CD4-positive, alpha-beta T cell (primary cell): Measurements from ENCODE around the gene ALDOC. TPM values are rescaled to one million over a fixed set of nuclear protein-coding genes. Genes with fewer than 3 reads are reported as not detected.
"Not testable (repeated sequence)": the region's sequence is repeated elsewhere in the genome, so short reads cannot be mapped to it uniquely, and the experiment has no call there.

Experiments
- ATAC-seq: fragments of 200-7000 bp; cut with Tn5 transposase; one replicate; pipeline ENCODE4 v1.10.0; 2022; ENCODE audit warnings: mild to moderate bottlenecking; ENCODE audit not compliant: poor library complexity
- CTCF ChIA-PET: fragments of 350-600 bp; sonication (Branson Sonifier 250); formaldehyde crosslinking; loops from one replicate; lab custom pipeline; 2021; ENCODE audit warnings: antibody characterized with exemption, inconsistent platforms; lab: Charles Lee
- POLR2A ChIA-PET: fragments of 350-600 bp; sonication (Branson Sonifier 250); formaldehyde crosslinking; loops from one replicate; lab custom pipeline; 2021; ENCODE audit warnings: antibody characterized with exemption, inconsistent platforms; lab: Charles Lee
- DNase-seq, 14 experiments: peaks; one replicate each; pipeline ENCODE4 v3.0.0-alpha.2; 2013 to 2020; ENCODE audit warnings: mixed read lengths in 2 of 14
- H3K27ac ChIP-seq, 2 donors: one replicate each; pipeline versions ENCODE4 v1.5.1 to v1.7.0; 2013; ENCODE audit warnings: low read length in 2 of 2, low read depth in 1 of 2, mild to moderate bottlenecking in 1 of 2
- H3K27me3 ChIP-seq, 2 experiments: 1 replicate in 1 of 2; 2 replicates in 1 of 2; pipeline versions ENCODE4 v1.6.1 to v1.7.0; 2013; ENCODE audit warnings: low read length in 2 of 2, control low read depth in 1 of 2, mild to moderate bottlenecking in 1 of 2, moderate library complexity in 1 of 2; ENCODE audit not compliant: insufficient read depth in 2 of 2, control insufficient read depth in 1 of 2
- H3K36me3 ChIP-seq: one replicate; pipeline ENCODE4 v1.6.1; 2013; ENCODE audit warnings: low read length, control low read depth; ENCODE audit not compliant: insufficient read depth
- H3K4me1 ChIP-seq: one replicate; pipeline ENCODE4 v1.6.1; 2013; ENCODE audit warnings: low read length, control low read depth; ENCODE audit not compliant: insufficient read depth
- H3K4me3 ChIP-seq: one replicate; pipeline ENCODE4 v1.5.1; 2013; ENCODE audit warnings: mild to moderate bottlenecking, low read length, moderate library complexity
- H3K9me3 ChIP-seq, 2 experiments: 1 replicate in 1 of 2; 2 replicates in 1 of 2; pipeline versions ENCODE4 v1.6.1 to v1.7.0; 2013; ENCODE audit warnings: low read length in 2 of 2, mild to moderate bottlenecking in 2 of 2, control low read depth in 1 of 2, moderate library complexity in 1 of 2; ENCODE audit not compliant: control insufficient read depth in 1 of 2, insufficient read depth in 1 of 2
- H3K27ac Mint-ChIP-seq: one replicate; pipeline ENCODE4 v1.8.0; 2020; ENCODE audit warnings: mixed read lengths
- H3K27me3 Mint-ChIP-seq: one replicate; pipeline ENCODE4 v1.8.0; 2021; ENCODE audit warnings: mixed read lengths
- H3K36me3 Mint-ChIP-seq: one replicate; pipeline ENCODE4 v1.8.0; 2021; ENCODE audit warnings: low read depth, mixed read lengths
- H3K4me1 Mint-ChIP-seq: one replicate; pipeline ENCODE4 v1.8.0; 2021; ENCODE audit warnings: low read depth, mixed read lengths
- H3K4me3 Mint-ChIP-seq: one replicate; pipeline ENCODE4 v1.8.0; 2020; ENCODE audit warnings: mild to moderate bottlenecking, mixed read lengths
- H3K9me3 Mint-ChIP-seq: one replicate; pipeline ENCODE4 v1.8.0; 2020; ENCODE audit warnings: mixed read lengths
- intact Hi-C, 2 experiments: fragments of 100-400 bp; cut with DNase I in 1 of 2; cut with micrococcal nuclease in 1 of 2; formaldehyde crosslinking; loops; one replicate each; pipeline versions ENCODE4 v1.15.1 to v1.9.0; 2023 to 2025; cut with DNase I, micrococcal nuclease
- total RNA-seq, 174 experiments: library from RNA in 2 of 174; stranded (reverse) in 2 of 174; gene quantifications; one replicate each; pipeline ENCODE4 v1.2.3 and lab custom pipeline; 2021 to 2026
- TF ChIP-seq, protein P1 (sequence below): fragments of 200-600 bp; IDR thresholded peaks from one replicate; pipeline ENCODE4 v1.8.0; 2022; ENCODE audit warnings: antibody characterized with exemption, mild to moderate bottlenecking

The ALDOC gene
- total RNA-seq, 2 experiments from 2014 or later = 21.8 to 22.7 TPM

DNA sequence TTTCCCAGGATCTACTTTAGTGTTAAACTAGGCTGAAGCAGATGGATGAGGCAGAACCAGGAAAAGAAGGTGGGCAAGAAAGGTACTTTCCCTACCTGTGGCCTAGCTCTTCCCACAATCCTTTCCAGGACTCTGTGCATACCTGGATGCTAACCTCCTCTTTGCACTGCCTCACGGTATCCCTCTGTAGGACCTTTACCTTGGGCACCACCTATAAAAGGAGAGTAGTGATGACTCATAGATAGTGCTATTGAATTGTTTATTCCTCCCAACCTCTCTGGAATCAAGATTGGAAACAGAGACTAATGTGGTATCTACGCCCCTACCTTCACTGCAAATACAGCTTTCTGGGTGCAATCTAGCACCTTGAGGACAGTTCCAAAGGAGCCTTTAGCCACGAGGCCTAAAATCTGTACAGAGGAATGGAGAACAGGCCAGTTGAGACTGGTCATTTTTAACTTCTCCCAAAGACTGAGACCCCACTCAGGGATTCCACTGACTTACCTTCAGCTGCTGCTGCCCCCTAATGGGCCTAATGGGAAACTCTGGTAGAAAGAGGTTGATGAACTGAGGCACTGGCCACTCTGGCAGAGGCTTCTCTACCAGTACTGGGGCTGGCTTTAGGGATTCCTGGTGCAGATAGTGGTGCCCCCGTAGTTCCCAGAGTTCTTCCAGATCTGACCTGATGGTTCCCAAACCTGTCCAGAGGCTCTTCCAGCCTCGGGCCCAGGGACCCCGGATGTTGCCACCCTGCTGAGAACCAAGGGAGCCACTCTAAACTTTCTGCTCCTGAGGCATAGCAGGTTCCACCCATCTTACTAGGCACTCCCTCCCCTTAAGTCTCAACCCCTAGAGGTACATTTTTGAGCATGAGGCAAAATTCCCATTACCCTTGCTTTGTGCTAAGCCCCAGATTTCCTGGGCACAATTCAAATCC is 36.5 kb upstream of the ALDOC start:
- TF ChIP-seq, protein P1, sequence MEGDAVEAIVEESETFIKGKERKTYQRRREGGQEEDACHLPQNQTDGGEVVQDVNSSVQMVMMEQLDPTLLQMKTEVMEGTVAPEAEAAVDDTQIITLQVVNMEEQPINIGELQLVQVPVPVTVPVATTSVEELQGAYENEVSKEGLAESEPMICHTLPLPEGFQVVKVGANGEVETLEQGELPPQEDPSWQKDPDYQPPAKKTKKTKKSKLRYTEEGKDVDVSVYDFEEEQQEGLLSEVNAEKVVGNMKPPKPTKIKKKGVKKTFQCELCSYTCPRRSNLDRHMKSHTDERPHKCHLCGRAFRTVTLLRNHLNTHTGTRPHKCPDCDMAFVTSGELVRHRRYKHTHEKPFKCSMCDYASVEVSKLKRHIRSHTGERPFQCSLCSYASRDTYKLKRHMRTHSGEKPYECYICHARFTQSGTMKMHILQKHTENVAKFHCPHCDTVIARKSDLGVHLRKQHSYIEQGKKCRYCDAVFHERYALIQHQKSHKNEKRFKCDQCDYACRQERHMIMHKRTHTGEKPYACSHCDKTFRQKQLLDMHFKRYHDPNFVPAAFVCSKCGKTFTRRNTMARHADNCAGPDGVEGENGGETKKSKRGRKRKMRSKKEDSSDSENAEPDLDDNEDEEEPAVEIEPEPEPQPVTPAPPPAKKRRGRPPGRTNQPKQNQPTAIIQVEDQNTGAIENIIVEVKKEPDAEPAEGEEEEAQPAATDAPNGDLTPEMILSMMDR = peak; percentile 86
- H3K36me3 Mint-ChIP-seq = peaks cover 57% of the 10 kb centered on the region
- CTCF ChIA-PET = interaction anchor here (1.0 to 1.9 kb wide), 9 partner anchors 13 to 119 kb away, joined by 3 to 9 read pairs (median 4); no protein-coding TSS in a partner anchor
- Histone ChIP-seq H3K4me1 (no peaks in the 10 kb centered on the region), H3K9me3 (no peaks in the 10 kb centered on the region), H3K36me3 (peaks cover 47% of the 10 kb centered on the region), H3K27me3 (no peaks in the 10 kb centered on the region), H3K4me3 (no peak overlapping the region), H3K27ac (no peak overlapping the region)
- POLR2A ChIA-PET = interaction anchor here (2.3 kb wide), 1 partner anchor 14 kb away, joined by 9 read pairs; no protein-coding TSS in a partner anchor
- no peaks in the 10 kb centered on the region for H3K9me3 Mint-ChIP-seq
- ATAC-seq = peak; percentile 49
- H3K4me3 Mint-ChIP-seq = no peak overlapping the region
- intact Hi-C loops = loop anchor here (1.0 to 5.0 kb wide), 3 partner anchors 64 to 119 kb away; no protein-coding TSS in a partner anchor
- peak; percentile 16 to 66 (median 26) for DNase-seq
- no peaks in the 10 kb centered on the region for H3K27me3 Mint-ChIP-seq
- H3K27ac Mint-ChIP-seq = peak overlapping the region; percentile 34
- H3K4me1 Mint-ChIP-seq = peaks cover 5% of the 10 kb centered on the region

DNA sequence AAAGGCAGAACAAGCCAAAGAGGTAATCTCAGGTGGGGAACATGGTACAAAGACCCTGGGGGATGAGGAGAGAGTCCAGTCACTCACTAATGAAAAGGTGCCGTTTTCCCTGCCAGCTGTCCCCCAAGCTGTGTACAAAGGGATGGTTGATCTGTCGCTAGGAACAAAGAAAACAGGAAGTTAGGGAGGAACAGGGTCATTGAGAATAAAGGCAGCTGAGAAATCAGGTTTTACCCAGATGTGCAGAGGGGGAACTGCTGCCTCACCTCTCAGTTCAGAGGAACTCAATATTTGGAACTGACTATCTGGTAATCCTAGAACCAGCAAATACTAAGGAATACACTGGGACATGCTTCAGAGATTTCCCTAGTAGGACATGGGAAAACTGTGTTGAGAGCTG is 35.8 kb upstream of the ALDOC start:
- peaks cover 5% of the 10 kb centered on the region for H3K4me1 Mint-ChIP-seq
- intact Hi-C loops = loop anchor here (2.0 to 5.0 kb wide), 2 partner anchors 64 to 65 kb away; no protein-coding TSS in a partner anchor
- no peak for DNase-seq
- Histone ChIP-seq H3K27me3 (no peaks in the 10 kb centered on the region), H3K4me3 (no peak overlapping the region), H3K9me3 (no peaks in the 10 kb centered on the region), H3K36me3 (peaks cover 41% of the 10 kb centered on the region), H3K4me1 (no peaks in the 10 kb centered on the region), H3K27ac (no peak overlapping the region)
- TF ChIP-seq, protein P1 = no peak
- CTCF ChIA-PET = interaction anchor here (1.2 to 1.9 kb wide), 8 partner anchors 13 to 118 kb away, joined by 3 to 9 read pairs (median 4); no protein-coding TSS in a partner anchor
- H3K27me3 Mint-ChIP-seq = no peaks in the 10 kb centered on the region
- no peaks in the 10 kb centered on the region for H3K9me3 Mint-ChIP-seq
- POLR2A ChIA-PET = interaction anchor here (2.3 kb wide), 1 partner anchor 13 kb away, joined by 9 read pairs; no protein-coding TSS in a partner anchor
- no peak overlapping the region for H3K4me3 Mint-ChIP-seq
- H3K27ac Mint-ChIP-seq = peak overlapping the region; percentile 34
- peaks cover 54% of the 10 kb centered on the region for H3K36me3 Mint-ChIP-seq
- no peak for ATAC-seq

DNA sequence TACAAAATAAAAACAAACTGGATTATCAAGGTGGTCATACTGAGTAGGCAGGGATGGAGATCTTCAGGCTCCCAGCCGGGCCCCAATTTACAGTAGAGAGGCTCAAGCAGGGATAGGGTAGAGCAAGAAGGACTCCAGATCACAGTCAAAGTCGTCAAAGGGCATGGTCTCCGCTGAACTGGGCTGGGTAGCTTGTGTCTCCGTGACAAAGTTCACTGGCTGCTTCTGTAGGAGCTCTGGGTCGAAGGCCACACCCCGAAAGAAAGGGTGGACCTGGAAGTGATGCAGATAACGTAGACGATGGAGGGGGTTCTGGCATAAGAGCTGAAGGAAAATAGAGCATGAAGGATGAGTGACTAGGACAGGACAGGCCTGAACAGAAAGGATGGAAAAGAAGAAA is 33.7 kb upstream of the ALDOC start:
- Histone ChIP-seq H3K9me3 (no peaks in the 10 kb centered on the region), H3K27me3 (no peaks in the 10 kb centered on the region), H3K36me3 (peaks cover 23% of the 10 kb centered on the region), H3K4me1 (no peaks in the 10 kb centered on the region), H3K4me3 (no peak overlapping the region), H3K27ac (no peak overlapping the region)
- ChIA-PET CTCF (no interaction called here), POLR2A (interaction anchor here (1.3 to 2.0 kb wide), 2 partner anchors 11 to 33 kb away, joined by 7 read pairs; partner anchors contain the start of gene ALDOC)
- no peak for DNase-seq
- peaks cover 33% of the 10 kb centered on the region for H3K36me3 Mint-ChIP-seq
- TF ChIP-seq, protein P1 = no peak
- no peaks in the 10 kb centered on the region for H3K27me3 Mint-ChIP-seq
- no peak overlapping the region for H3K4me3 Mint-ChIP-seq
- no peaks in the 10 kb centered on the region for H3K9me3 Mint-ChIP-seq
- intact Hi-C loops = loop anchor here in 1 of 2 experiments (5.0 kb wide), 1 partner anchor 63 kb away; no protein-coding TSS in a partner anchor
- no peak for ATAC-seq
- peaks cover 5% of the 10 kb centered on the region for H3K4me1 Mint-ChIP-seq
- H3K27ac Mint-ChIP-seq = peak overlapping the region; percentile 23

DNA sequence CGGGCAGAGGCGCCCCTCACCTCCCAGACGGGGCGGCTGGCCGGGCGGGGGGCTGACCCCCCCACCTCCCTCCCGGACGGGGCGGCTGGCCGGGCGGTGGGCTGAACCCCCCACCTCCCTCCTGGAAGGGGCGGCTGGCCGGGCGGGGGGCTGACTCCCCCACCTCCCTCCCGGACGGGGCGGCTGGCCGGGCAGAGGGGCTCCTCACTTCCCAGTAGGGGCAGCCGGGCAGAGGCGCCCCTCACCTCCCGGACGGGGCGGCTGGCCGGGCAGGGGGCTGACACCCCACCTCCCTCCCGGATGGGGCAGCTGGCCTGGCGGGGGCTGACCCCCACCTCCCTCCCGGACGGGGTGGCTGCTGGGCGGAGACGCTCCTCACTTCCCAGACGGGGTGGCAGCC is 27.3 kb upstream of the ALDOC start:
- H3K4me3 ChIP-seq, H3K4me1 Mint-ChIP-seq, POLR2A ChIA-PET, DNase-seq, H3K36me3 ChIP-seq, ATAC-seq, H3K9me3 Mint-ChIP-seq, H3K36me3 Mint-ChIP-seq, H3K27me3 ChIP-seq, H3K27me3 Mint-ChIP-seq, H3K4me3 Mint-ChIP-seq, H3K27ac Mint-ChIP-seq, CTCF ChIA-PET, H3K27ac ChIP-seq, H3K9me3 ChIP-seq, intact Hi-C loops, H3K4me1 ChIP-seq: not testable (repeated sequence)
